KMS-11 (cell line): ENCODE measurements around the gene CSRP1.

Experiments used
- H2AFZ ChIP-seq: fragments of 200-600 bp; sonication (generic); 2 replicates; pipeline ENCODE4 v1.6.1; 2016; ENCODE audit warnings: antibody characterized with exemption, mixed run types, low read depth
- H3K27ac ChIP-seq: fragments of 200-600 bp; sonication (generic); 2 replicates; pipeline ENCODE4 v1.6.1; 2016; ENCODE audit warnings: mild to moderate bottlenecking, mixed run types
- H3K27me3 ChIP-seq: fragments of 200-600 bp; sonication (generic); 2 replicates; pipeline ENCODE4 v1.6.1; 2017; ENCODE audit warnings: mild to moderate bottlenecking, low read depth, mixed run types, moderate library complexity; ENCODE audit not compliant: insufficient read depth
- H3K36me3 ChIP-seq: fragments of 200-600 bp; sonication (generic); 2 replicates; pipeline ENCODE4 v1.6.1; 2017; ENCODE audit warnings: mild to moderate bottlenecking, mixed run types; ENCODE audit not compliant: insufficient read depth
- H3K4me1 ChIP-seq: fragments of 200-600 bp; sonication (generic); 2 replicates; pipeline ENCODE4 v1.6.1; 2016; ENCODE audit warnings: mild to moderate bottlenecking, low read depth, mixed run types; ENCODE audit not compliant: poor library complexity, severe bottlenecking
- H3K4me2 ChIP-seq: fragments of 200-600 bp; sonication (generic); 2 replicates; pipeline ENCODE4 v1.7.0; 2016; ENCODE audit warnings: mild to moderate bottlenecking, mixed run types
- H3K4me3 ChIP-seq: fragments of 200-600 bp; sonication (generic); IDR thresholded peaks from 2 replicates; pipeline ENCODE4 v1.6.1; 2017; ENCODE audit warnings: low read depth, low read length, mixed read lengths; ENCODE audit not compliant: insufficient read depth
- H3K79me2 ChIP-seq: fragments of 200-600 bp; sonication (generic); 2 replicates; pipeline ENCODE4 v1.6.1; 2016; ENCODE audit warnings: low read depth, mixed run types; ENCODE audit not compliant: insufficient read depth
- H3K9ac ChIP-seq: fragments of 200-600 bp; sonication (generic); 2 replicates; pipeline ENCODE4 v1.6.1; 2016; ENCODE audit warnings: mild to moderate bottlenecking, mixed run types
- H4K20me1 ChIP-seq: fragments of 200-600 bp; sonication (generic); 2 replicates; pipeline ENCODE4 v1.6.1; 2016; ENCODE audit warnings: mild to moderate bottlenecking, mixed run types; ENCODE audit not compliant: insufficient read depth
- TF ChIP-seq, protein P1 (sequence below): fragments of 200-600 bp; sonication (generic); conservative IDR thresholded peaks from 2 replicates; pipeline ENCODE4 v1.6.1; 2017; ENCODE audit warnings: low read depth, mild to moderate bottlenecking, antibody characterized with exemption, low read length, moderate library complexity, mixed read lengths

Gene CSRP1

GRCh38 chr1:201468501-201468843, 38.5 kb downstream of the CSRP1 start:
- Histone ChIP-seq H4K20me1 (no peaks in the 10 kb centered on the region), H3K27me3 (peaks cover 11% of the 10 kb centered on the region; the same call in 1 of the 2 replicates), H3K4me1 (no peaks in the 10 kb centered on the region), H3K4me2 (no peak overlapping the region), H3K36me3 (no peaks in the 10 kb centered on the region), H3K9ac (no peak overlapping the region), H3K27ac (no peak overlapping the region), H3K79me2 (no peaks in the 10 kb centered on the region), H2AFZ (no peak overlapping the region), H3K4me3 (no peak overlapping the region)
- TF ChIP-seq, protein P1, sequence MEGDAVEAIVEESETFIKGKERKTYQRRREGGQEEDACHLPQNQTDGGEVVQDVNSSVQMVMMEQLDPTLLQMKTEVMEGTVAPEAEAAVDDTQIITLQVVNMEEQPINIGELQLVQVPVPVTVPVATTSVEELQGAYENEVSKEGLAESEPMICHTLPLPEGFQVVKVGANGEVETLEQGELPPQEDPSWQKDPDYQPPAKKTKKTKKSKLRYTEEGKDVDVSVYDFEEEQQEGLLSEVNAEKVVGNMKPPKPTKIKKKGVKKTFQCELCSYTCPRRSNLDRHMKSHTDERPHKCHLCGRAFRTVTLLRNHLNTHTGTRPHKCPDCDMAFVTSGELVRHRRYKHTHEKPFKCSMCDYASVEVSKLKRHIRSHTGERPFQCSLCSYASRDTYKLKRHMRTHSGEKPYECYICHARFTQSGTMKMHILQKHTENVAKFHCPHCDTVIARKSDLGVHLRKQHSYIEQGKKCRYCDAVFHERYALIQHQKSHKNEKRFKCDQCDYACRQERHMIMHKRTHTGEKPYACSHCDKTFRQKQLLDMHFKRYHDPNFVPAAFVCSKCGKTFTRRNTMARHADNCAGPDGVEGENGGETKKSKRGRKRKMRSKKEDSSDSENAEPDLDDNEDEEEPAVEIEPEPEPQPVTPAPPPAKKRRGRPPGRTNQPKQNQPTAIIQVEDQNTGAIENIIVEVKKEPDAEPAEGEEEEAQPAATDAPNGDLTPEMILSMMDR: no peak

DNA sequence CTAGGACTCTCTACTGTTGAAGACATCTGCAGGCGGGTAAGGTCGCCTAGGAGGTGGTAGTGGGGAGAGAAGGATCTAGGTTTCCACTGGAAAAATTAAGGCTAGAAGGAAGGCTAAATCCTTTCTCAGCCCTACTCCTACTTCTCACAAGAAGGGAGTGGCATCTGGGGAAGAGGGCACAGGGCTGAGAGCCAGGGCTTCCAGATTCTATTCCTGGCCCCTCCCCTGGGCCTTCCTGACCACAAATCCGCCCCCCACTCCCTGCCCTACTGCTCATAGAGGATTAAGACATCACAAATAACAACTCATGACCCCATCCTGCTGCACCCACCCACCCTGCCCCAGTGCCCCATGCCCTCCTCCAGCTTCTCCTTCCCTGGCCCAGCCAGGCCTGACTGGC, 40.4 kb downstream of the CSRP1 start:
- Histone ChIP-seq H4K20me1 (no peaks in the 10 kb centered on the region), H3K4me2 (no peak overlapping the region), H3K9ac (no peak overlapping the region), H3K4me1 (no peaks in the 10 kb centered on the region), H3K4me3 (no peak overlapping the region), H3K27me3 (peaks cover 11% of the 10 kb centered on the region; the same call in 1 of the 2 replicates), H3K79me2 (no peaks in the 10 kb centered on the region), H2AFZ (no peak overlapping the region), H3K27ac (no peak overlapping the region), H3K36me3 (no peaks in the 10 kb centered on the region)
- TF ChIP-seq, protein P1: no peak

DNA sequence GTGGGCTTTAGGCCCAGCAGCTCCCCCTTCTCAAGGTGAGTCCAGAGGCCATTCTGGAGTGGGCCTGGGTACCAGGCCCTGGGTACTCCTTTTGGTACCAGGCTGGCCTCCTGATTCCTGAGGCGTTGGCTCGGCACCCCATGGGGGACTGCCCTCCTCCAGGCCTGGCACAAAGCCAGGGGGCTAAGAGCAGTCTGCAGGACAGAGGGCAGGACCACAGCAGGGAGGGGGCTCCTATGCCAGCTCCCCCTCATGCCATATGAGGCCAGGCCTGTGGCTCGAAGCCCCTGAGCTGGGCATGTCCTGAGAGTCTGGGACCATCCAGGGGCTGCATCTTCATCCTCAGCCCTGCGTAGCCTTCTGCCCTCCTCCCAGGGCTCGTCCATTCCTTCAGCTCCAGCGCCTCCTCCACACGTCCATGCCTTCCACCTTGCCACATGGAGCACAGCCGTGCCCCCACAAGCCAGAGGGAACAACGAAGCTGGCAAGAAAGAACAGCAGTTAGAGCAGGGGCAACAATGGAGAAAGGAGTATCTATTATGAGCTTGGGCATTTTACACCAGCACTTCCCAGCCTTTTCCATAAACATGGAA, 41.1 kb downstream of the CSRP1 start:
- Histone ChIP-seq H3K36me3 (no peaks in the 10 kb centered on the region), H3K4me1 (no peaks in the 10 kb centered on the region), H3K9ac (no peak overlapping the region), H3K27me3 (peaks cover 5% of the 10 kb centered on the region; the same call in 1 of the 2 replicates), H3K79me2 (no peaks in the 10 kb centered on the region), H3K4me3 (no peak overlapping the region), H2AFZ (no peak overlapping the region), H4K20me1 (no peaks in the 10 kb centered on the region), H3K27ac (no peak overlapping the region), H3K4me2 (no peak overlapping the region)
- TF ChIP-seq, protein P1: no peak

DNA sequence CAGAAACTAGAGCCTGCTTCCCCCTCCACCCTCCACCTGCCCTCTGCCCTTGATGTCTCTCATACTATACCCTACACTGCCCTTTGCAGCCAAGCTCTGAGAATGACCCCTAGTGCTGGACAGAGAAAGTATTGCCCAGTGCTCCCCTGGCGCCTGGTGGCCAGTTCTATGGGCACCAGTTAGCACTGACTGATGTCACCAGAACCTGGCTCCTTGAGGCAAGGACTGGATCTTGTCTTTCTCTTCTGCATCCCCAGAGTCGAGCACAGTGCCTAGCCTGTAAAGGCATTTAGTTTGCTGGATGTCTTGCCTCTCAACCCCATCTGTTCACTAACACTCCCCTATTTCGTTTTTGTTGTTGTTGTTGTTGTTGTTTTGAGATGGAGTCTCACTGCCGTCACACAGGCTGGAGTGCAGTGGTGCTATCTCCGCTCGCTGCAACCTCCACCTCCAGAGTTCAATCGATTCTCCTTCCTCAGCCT, 43.8 kb downstream of the CSRP1 start:
- Histone ChIP-seq H3K79me2 (no peaks in the 10 kb centered on the region), H4K20me1 (no peaks in the 10 kb centered on the region), H3K4me2 (no peak overlapping the region), H3K4me1 (no peaks in the 10 kb centered on the region), H2AFZ (no peak overlapping the region), H3K27me3 (no peaks in the 10 kb centered on the region), H3K4me3 (no peak overlapping the region), H3K36me3 (no peaks in the 10 kb centered on the region), H3K9ac (no peak overlapping the region), H3K27ac (no peak overlapping the region)
- TF ChIP-seq, protein P1: no peak
